SIG-M5 treated with dmso at 0.1 percent for 504 hours (cell line): ENCODE results near the gene REX1BD.
"Not testable (repeated sequence)": the region's sequence is repeated elsewhere in the genome, so short reads cannot be mapped to it uniquely, and the experiment has no call there.

Source experiments
- DNase-seq: peaks from one replicate; lab custom pipeline; 2025; ENCODE audit not compliant: unreplicated experiment; lab: John Stamatoyannopoulos, UW

REX1BD gene

GRCh38 chr19:18588611-18589379 is at the start of gene REX1BD:
Gene REX1BD (plus strand): TSS chr19:18588798. CDS start chr19:18588802, 4 bp downstream.
- DNase-seq: peak; percentile 85

GRCh38 chr19:18539372-18539771 is 49.2 kb upstream of the REX1BD start:
- DNase-seq: no peak

DNA sequence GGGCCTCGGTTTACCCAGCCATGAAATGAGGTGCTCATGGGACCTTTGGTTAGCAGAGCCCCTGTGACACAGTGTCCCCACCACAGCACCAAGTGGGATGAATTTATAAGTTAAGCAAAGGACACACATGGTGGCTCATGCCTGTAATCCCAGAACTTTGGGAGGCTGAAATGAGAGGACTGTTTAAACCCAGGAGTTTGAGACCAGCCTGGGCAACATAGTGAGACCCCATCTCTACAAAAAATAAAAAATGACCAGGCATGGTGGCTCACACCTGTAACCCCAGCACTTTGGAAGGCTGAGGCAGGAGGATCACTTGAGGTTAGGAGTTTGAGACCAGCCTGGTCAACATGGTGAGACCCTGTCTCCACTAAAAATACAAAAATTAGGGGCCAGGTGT is 48.4 kb upstream of the REX1BD start:
- DNase-seq: not testable (repeated sequence)

- DNase-seq: no peak
Observed at GRCh38 chr19:18541258-18541991, 47.2 kb upstream of the REX1BD start.

DNA sequence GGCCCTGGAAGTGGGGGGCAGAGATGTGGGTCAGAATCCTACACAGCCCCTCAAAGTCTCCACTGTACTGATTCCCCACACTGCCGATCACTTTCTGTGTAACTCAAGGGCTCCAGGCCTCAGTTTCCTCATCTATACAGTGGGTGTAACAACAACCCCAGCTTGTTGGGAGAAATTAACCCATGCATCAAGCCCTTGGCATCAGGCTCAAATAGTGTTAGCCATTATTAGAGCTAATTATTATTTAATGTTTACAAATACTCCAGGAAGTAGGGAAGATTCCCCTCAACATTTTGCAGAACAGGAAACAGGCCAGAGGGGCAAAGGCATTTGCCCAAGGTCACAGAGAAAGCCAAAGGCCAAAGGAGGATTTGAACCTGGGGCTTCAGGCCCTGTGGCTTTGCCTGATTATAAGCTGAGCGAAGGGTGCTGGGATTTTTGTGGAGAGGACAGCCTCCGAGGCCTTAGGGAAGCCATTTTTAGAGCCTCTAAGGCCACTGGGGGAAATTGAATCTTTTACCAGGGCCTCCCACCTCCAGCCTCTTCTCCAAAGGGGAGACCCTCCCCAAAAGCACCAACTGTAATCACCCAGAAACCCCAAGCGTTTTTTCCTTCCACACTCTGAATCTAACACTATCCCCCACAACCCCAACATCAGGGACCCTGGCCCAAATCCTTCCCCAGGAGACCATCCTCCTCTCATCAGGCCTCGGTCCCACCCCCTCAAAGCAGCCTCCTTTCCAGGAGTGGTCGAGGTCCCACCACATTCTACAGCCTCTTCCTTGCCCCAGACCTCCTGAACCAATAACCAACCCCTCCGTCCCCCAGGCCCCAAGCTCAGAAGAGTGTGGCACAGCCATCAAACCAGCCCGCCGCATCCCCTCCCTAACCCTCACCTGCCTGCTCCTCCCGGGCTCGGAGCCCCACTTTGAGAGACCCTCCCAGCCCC is 46.3 kb upstream of the REX1BD start:
- no peak for DNase-seq

DNA sequence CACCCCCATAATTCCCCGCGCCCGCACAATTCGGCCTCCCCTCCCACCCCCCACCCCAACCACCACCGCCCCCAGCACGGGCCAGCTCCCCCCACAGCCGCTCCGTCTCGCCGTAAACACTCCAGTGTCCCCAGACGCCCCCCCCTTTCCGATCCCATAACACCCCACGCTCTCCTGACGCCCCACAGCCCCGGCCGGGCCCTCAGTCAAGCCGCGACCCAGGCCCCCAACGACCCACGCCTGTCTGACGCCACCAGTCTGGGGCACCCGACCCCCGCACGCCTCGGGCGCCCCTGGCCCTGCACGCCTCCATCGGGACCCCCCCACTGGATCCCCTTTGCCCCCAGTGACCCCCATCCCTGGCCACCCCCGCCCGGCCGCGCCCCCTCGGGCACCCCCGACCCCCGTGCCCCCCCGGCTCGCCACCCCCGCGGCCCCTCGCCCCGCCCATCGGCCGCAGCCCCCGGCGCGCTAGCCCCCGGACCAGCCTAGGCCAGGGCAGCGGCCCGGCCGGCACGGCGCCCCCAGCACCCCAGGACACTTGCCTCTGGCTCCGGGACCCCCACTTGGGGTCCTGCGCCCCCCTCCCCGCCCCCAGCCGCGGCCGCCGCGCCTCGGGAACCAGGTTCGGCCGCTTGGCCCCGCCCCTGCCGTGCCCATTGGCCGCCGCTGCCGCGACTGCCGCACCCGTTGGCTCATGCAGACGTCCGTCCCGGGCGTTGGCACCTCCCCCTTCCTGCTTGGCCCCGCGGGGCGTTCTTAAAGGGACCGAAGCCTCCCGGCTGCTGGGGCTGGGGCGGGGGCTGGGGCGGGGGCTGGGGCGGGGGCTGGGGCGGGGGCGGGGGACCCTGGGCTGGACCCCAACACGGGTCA is 45.4 kb upstream of the REX1BD start, which contains the start of gene FKBP8:
Gene FKBP8 (minus strand): TSS at position 633 of the 873 bp plus-strand sequence. CDS start 1,603 bp downstream, outside the sequence.
- DNase-seq: peak; percentile 84

DNA sequence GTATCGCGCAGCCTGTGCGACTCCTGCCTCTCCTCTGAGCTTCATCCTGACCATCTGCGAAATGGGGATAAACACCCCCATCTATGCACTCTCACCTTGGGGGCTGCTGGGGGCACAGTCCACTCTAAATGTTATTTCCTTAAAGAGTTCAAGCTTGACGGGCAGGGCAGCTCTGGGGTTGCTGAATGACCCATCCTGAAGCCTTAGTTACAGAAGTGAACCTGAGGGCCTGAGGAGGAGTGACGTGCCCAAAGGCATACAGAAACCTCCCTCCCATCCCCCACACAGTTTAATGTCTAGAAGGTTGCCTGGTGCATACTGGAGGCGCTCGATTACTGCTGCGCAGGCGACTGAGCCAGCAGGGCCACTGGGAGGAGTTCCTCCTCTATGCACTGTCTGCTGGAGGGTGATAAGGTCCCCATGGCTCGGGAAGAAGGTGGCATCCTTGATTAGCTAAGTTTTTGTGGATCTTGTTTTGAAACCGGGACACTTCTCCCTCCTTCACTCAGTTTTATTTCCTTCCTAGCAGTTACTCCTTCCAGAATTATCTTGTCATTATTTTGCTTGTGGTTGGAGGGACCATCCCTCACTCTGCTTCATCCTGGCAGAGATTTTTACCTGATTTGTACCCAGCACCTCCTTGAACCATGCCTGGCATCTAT is 44.7 kb upstream of the REX1BD start:
- DNase-seq: peak; percentile 91

- DNase-seq: no peak
Observed at GRCh38 chr19:18551631-18552030, 37.0 kb upstream of the REX1BD start.

DNA sequence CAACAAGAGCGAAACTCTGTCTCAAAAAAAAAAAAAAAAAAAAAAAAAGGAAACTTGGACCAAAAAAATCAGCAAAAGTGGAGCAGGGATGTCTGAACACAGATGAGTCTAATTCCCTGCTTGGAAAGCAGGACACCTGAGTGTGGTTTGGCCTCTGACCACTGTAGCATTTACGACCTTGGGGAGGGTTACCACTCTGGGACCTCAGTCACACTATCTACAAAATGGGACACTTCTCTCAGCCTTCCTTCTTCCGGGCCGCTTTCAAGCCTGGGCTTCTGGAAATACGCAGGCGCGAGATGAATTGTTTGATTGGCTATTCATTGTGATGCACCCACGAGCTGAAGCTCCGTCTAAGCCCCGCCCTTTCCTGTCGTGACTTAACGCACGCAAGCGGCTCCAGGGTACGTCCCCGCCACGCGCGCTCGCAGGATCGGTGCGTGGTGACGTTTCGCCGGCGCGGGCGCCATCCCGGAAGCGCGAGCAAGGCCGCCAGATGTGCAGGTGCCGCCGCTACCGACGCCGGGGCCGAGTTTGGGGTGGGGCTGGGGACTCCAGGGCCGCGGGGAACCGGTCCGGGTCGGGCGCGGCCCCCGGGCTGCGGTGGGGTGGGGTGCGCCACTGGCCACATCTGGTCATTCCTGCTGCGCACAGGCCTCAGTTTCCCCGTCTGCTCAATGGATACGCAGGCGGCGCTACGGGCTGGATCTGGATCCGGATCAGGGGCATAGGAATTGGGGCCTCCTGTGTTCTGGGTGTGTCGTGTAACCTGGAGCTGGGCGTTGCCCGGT is 31.0 kb upstream of the REX1BD start, which contains the start of gene KXD1:
Gene KXD1 (plus strand): TSS at position 460 of the 791 bp plus-strand sequence. CDS start 4,187 bp downstream, outside the sequence.
- DNase-seq: peak; percentile 98

GRCh38 chr19:18558202-18558555 is 30.4 kb upstream of the REX1BD start:
- no peak for DNase-seq

- no peak for DNase-seq
Observed at GRCh38 chr19:18558604-18559003, 30.0 kb upstream of the REX1BD start.

DNA sequence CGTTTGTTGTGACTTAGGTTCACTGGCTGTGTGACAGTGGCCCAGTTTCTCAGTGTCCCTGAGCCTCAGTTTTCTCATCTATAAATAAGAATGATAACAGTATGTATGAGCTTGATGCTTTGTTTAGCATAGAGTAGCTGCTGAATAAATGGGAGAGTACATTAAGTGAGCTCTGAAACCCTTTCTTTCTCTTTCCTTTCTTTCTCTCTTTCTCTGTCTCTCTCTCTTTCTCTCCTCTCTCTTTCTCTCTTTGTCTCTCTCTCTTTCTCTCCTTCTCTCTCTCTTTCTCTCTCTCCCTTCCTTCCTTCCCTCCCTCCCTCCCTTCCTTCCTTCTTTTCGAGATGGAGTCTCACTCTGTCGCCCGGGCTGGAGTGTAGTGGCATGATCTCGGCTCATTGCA is 28.9 kb upstream of the REX1BD start:
- DNase-seq: no peak

- DNase-seq: no peak
Observed at GRCh38 chr19:18562086-18562485, 26.5 kb upstream of the REX1BD start.

- DNase-seq: no peak
Observed at GRCh38 chr19:18566953-18567352, 21.6 kb upstream of the REX1BD start.

GRCh38 chr19:18568367-18568766 is 20.2 kb upstream of the REX1BD start:
- DNase-seq: no peak

DNA sequence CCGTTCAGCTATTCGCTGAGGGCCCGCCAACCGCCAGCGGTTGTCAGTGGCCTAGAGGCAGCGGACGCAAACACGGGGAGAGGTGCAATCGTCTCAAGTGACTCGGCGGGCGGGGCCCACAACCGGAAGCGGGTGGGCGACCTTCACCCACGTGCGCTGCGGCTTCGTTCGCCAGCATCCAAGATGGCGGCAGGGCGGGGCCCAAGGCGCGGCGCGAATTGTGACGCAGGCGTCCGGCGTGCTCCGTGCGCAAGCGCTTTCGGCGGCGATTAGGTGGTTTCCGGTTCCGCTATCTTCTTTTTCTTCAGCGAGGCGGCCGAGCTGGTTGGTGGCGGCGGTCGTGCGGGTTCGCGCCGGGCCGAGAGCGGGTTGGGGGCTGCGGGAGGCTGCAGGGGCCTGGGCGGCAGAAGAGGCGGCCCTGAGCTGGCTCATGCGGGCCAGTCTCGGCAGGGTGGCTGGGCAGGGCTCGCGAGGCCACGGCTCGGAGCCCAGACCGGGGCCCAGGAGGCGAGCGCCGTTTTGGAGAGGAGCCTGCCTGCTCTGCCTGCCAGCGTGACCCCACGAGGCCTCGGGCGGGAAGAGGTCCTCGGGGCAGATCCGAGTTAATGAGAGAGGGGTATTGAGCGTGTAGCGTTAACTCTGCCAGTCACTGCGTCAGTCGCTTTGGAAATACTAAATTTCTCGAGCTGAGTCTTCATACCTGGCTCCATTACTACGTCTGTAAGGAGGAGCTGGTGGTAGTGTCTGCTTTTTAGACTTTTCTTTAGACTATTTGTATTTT is 16.8 kb upstream of the REX1BD start, which contains the start of gene UBA52:
Gene UBA52 (plus strand): TSS at position 294 of the 781 bp plus-strand sequence. CDS start 1,444 bp downstream, outside the sequence.
- DNase-seq: peak; percentile 97

GRCh38 chr19:18574691-18575291 is 13.8 kb upstream of the REX1BD start:
- DNase-seq: no peak
